GM12865 (cell line): ENCODE measurements around the gene ANKIB1.

Source experiments
- DNase-seq: peaks from one replicate; pipeline ENCODE4 v3.0.0; 2010; ENCODE audit warnings: low read depth
- H3K4me3 ChIP-seq: 2 replicates; pipeline ENCODE4 v1.5.1; 2011; ENCODE audit warnings: mild to moderate bottlenecking, low read depth, low read length, control low read depth
- TF ChIP-seq, protein P1 (sequence below): IDR thresholded peaks from 2 replicates; pipeline ENCODE4 v1.5.1; 2011; ENCODE audit warnings: low read length, control low read depth, low read depth, inconsistent platforms; ENCODE audit not compliant: insufficient read depth; ENCODE audit errors: missing control alignments

ANKIB1 gene

DNA sequence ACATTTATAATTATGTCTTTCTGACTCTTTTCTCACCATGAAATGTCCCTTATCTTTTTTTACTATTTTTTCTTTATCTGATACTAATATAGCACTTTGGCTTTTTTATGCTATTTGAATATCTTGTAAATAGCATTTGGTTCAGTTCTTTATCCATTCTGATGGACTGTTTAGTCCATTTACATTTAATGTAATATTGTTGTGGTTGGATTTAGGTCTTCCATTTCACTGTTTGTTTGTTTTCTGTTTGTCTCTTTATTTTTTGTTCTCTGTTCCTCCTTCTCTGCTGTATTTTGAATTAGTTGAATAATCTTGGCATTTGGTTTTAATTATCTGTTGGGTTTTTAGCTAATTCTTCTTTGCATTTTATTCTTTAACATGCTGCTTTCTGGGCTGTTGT lies 89.8 kb downstream of the ANKIB1 start:
- H3K4me3 ChIP-seq = no peak overlapping the region
- DNase-seq = no peak
- TF ChIP-seq, protein P1, sequence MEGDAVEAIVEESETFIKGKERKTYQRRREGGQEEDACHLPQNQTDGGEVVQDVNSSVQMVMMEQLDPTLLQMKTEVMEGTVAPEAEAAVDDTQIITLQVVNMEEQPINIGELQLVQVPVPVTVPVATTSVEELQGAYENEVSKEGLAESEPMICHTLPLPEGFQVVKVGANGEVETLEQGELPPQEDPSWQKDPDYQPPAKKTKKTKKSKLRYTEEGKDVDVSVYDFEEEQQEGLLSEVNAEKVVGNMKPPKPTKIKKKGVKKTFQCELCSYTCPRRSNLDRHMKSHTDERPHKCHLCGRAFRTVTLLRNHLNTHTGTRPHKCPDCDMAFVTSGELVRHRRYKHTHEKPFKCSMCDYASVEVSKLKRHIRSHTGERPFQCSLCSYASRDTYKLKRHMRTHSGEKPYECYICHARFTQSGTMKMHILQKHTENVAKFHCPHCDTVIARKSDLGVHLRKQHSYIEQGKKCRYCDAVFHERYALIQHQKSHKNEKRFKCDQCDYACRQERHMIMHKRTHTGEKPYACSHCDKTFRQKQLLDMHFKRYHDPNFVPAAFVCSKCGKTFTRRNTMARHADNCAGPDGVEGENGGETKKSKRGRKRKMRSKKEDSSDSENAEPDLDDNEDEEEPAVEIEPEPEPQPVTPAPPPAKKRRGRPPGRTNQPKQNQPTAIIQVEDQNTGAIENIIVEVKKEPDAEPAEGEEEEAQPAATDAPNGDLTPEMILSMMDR = no peak

DNA sequence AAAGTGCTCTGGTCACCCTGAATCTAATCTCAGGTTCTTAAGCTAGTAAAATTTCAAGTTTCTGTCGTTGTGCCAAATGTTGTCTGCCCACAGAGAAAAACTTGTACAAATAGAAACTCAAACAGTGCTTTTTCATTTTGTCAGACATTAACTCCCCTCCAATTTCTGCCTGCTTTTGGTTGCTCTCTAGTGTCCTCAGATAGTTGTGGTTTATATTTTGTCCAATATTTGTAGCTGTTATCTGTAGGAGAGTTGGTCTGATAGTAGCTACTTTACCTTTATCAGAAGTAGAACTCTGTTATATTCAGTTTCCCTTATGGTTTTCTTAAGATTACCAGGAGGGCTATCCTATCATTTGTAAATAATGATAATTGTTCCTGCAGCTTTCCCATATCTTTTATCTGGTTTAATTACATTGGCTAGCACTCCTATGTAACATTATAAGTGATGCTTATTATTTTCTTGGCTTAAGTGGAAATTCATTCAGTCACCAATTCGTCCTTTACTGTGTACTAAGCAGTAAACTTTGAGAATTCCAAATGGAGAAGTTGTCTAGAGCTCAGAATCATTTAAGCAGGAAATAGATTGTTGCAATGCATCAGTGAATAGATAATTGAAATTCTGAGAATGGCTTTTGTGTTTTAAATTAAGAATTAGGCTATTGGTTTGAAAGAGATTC lies 91.0 kb downstream of the ANKIB1 start:
- TF ChIP-seq, protein P1 = no peak
- no peak overlapping the region for H3K4me3 ChIP-seq
- DNase-seq = no peak

DNA sequence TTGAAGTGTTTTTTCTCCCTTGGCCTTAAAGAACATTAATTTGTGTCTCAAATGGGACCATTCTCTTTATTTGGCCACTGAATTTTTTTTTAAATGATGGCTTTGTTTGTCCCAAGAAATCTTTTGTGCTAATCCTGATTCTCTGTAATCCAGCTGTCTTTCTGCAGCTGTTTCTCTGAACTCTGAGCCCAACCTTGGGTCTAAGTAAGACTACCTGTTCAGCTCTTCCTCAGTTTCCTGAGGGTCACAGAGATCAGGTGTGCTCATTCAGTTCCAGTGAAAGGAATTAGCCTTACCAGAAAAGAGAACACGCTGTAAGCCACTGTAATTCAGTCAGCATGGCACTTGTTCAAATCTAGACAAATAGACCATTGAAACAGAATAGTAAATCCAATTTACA lies 94.2 kb downstream of the ANKIB1 start:
- TF ChIP-seq, protein P1 = no peak
- no peak for DNase-seq
- no peak overlapping the region for H3K4me3 ChIP-seq

DNA sequence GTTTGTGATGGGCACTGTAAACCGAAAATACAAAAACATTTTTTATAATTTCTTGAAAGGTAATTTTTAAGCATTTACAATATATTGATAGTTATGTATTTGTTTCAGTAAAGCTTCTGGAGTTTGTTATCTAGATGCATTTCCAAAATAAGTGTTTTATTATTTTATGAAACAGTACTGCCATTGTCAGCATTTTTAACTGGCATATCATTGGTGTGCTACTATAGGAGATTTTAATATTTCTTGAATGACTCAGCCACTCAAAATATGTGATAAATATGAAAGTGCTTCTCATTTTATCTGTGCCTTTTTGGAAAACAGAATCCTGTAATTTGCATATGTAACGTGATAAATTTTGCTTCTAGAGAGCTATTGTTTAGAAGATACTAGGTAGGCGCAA lies 97.9 kb downstream of the ANKIB1 start:
- TF ChIP-seq, protein P1 = no peak
- DNase-seq = no peak
- H3K4me3 ChIP-seq = no peak overlapping the region

DNA sequence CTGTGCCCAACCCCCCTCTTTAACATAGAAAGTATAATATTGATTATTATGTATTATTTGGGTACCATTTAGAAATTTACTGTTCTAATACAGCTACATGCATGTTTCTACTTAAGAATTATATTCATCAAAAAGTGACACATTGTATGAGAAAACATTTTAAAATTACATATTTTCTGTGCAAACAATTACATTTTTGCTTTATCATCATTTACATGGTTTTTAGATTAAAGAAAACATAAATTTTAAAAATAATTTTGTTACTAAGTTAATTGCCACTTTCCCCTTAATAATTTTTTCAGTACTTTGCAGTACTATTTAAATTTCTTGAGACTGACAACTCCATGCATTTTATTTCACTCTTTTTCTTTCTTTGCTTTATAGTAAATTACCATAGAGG lies 106.2 kb downstream of the ANKIB1 start:
- TF ChIP-seq, protein P1 = no peak
- no peak for DNase-seq
- no peak overlapping the region for H3K4me3 ChIP-seq

DNA sequence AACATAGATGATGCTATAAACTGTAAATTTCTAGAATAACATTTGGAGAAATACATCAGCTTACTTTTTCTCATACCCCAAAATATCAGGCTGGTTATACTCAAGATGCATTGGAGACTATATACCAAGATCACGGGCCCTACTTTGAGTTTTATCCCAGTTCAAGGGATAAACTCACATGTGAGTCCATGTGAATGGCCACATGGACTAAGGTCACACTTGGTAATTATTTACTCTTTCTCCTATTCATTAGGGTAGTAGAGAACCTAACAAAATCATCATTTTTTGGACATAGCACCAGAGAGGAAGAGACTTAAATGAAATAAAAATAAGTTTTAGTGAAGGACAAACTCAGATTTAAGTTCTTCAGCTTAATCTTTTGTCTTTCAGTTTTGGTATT lies 108.4 kb downstream of the ANKIB1 start:
- TF ChIP-seq, protein P1 = no peak
- no peak overlapping the region for H3K4me3 ChIP-seq
- no peak for DNase-seq

DNA sequence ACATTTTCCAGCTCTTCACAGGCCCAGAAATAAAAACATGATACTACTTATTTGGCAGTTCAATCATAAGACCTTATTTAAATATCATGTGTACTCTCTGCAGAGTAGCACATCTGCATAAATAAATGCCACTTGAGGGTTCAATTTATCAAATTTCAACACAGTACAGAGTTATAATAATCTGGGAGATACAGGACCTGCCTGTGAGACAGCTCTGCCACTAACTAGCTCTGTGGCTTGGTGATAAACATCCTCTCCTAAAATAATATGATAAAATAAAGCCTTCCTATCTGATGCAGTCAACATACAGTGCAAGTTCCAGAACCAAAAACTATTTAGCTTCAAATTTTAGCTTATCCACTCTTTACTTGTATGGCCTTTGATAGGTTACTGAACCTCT lies 110.6 kb downstream of the ANKIB1 start:
- no peak for DNase-seq
- TF ChIP-seq, protein P1 = no peak
- no peak overlapping the region for H3K4me3 ChIP-seq
